Measurements from ENCODE around the gene AKIRIN2. TPM values are rescaled to one million over a fixed set of nuclear protein-coding genes. Genes with fewer than 3 reads are reported as not detected.

The AKIRIN2 gene
- total and polyA plus RNA-seq, 2 donors (not counting 3 experiments of a cell fraction or from before 2014, with no cell fraction given), result 19.0 to 46.4 TPM

GRCh38 chr6:87745966-87746721 is 44.1 kb upstream of the AKIRIN2 start:
- Histone ChIP-seq H3K4me2 (ENCODE audit: insufficient read depth, low read length) (no peak overlapping the region), H3K4me1 (ENCODE audit: control insufficient read depth, extremely low read depth, insufficient read depth, low read length) (no peaks in the 10 kb centered on the region), H3K27me3 (ENCODE audit: control insufficient read depth in 2 of 2, insufficient read depth in 2 of 2, low read length in 2 of 2) (peaks cover 0 to 3% of the 10 kb centered on the region in 2 experiments), H2AFZ (ENCODE audit: low read depth, low read length) (no peak overlapping the region), H4K20me1 (replicated peaks; ENCODE audit: control insufficient read depth, extremely low read depth, insufficient read depth, low read length) (no peaks in the 10 kb centered on the region), H3K36me3 (ENCODE audit: control insufficient read depth in 2 of 2, extremely low read depth in 1 of 2, insufficient read depth in 2 of 2, low read length in 2 of 2) (no peaks in the 10 kb centered on the region), H3K4me3 (replicated peaks in 1 of 3; ENCODE audit: insufficient read depth in 1 of 3, low read depth in 1 of 3, low read length in 3 of 3) (no peak overlapping the region), H3K27ac (ENCODE audit: insufficient read depth, low read depth, low read length) (no peak overlapping the region), H3K9me3 (replicated peaks; ENCODE audit: control insufficient read depth, insufficient read depth, low read length) (no peaks in the 10 kb centered on the region), H3K9me1 (replicated peaks; ENCODE audit: control insufficient read depth, extremely low read depth, insufficient read depth, low read length) (no peaks in the 10 kb centered on the region), H3K79me2 (ENCODE audit: control insufficient read depth, insufficient read depth, low read length) (no peaks in the 10 kb centered on the region), H3K9ac (replicated peaks; ENCODE audit: extremely low read depth, insufficient read depth, low read length) (no peak overlapping the region)
- FAIRE-seq (no peak), DNase-seq (ENCODE audit: low read depth, low spot score) (no peak)
- no TSS peak for BruUV-seq (replicated peaks)
- no peak for TF ChIP-seq EZH2 (IDR thresholded peaks at IDR 0.05; ENCODE audit: borderline replicate concordance, low read depth, low read length, severe bottlenecking)
- TF ChIP-seq POLR2AphosphoS5 (IDR thresholded peaks at IDR 0.05; ENCODE audit: insufficient read depth, low read depth, low read length), result no peak
- dilution Hi-C loops (cut with MboI; ENCODE audit: extremely low pct_ligation_motif_present, low sequenced_read_pairs), result no loop called here
- CTCF ChIA-PET, result no interaction called here
- intact Hi-C loops (cut with micrococcal nuclease), result no loop called here
- POLR2A ChIA-PET, result no interaction called here

- no peaks in the 10 kb centered on the region for H3K79me2 ChIP-seq (ENCODE audit: control insufficient read depth, insufficient read depth, low read length)
- H3K4me3 ChIP-seq (replicated peaks in 1 of 3; ENCODE audit: insufficient read depth in 1 of 3, low read depth in 1 of 3, low read length in 3 of 3), result no peak overlapping the region
- no peak for DNase-seq (ENCODE audit: low read depth, low spot score)
- FAIRE-seq, result no peak
- no peaks in the 10 kb centered on the region for H3K36me3 ChIP-seq (ENCODE audit: control insufficient read depth in 2 of 2, extremely low read depth in 1 of 2, insufficient read depth in 2 of 2, low read length in 2 of 2)
- H3K4me2 ChIP-seq (ENCODE audit: insufficient read depth, low read length), result no peak overlapping the region
- no peak for TF ChIP-seq POLR2AphosphoS5 (IDR thresholded peaks at IDR 0.05; ENCODE audit: insufficient read depth, low read depth, low read length)
- no peak for TF ChIP-seq POLR2A (IDR thresholded peaks at IDR 0.05; ENCODE audit: low read depth, low read length)
- TF ChIP-seq GATA2 (IDR thresholded peaks at IDR 0.05; ENCODE audit: insufficient read depth, insufficient read length, low read depth, low read length), result no peak
- TF ChIP-seq MAX (IDR thresholded peaks at IDR 0.05; ENCODE audit: insufficient read depth, insufficient read length), result no peak
- TF ChIP-seq FOS (IDR thresholded peaks at IDR 0.05; ENCODE audit: borderline replicate concordance, insufficient read depth, low read length), result no peak
- TF ChIP-seq JUN (IDR thresholded peaks at IDR 0.05; ENCODE audit: borderline replicate concordance, insufficient read depth, insufficient read length, low read depth), result no peak
- TF ChIP-seq MYC (IDR thresholded peaks at IDR 0.05; ENCODE audit: low read depth, low read length), result no peak
- TF ChIP-seq CTCF (IDR thresholded peaks at IDR 0.05; ENCODE audit: extremely low read depth in 1 of 2, insufficient read depth in 1 of 2, low read depth in 1 of 2, low read length in 2 of 2), result no peak
- no peak for TF ChIP-seq EZH2 (IDR thresholded peaks at IDR 0.05; ENCODE audit: borderline replicate concordance, low read depth, low read length, severe bottlenecking)
- no peaks in the 10 kb centered on the region for H3K4me1 ChIP-seq (ENCODE audit: control insufficient read depth, extremely low read depth, insufficient read depth, low read length)
- dilution Hi-C loops (cut with MboI; ENCODE audit: extremely low pct_ligation_motif_present, low sequenced_read_pairs), result no loop called here
- intact Hi-C loops (cut with micrococcal nuclease), result no loop called here
- H4K20me1 ChIP-seq (replicated peaks; ENCODE audit: control insufficient read depth, extremely low read depth, insufficient read depth, low read length), result no peaks in the 10 kb centered on the region
- H3K9me3 ChIP-seq (replicated peaks; ENCODE audit: control insufficient read depth, insufficient read depth, low read length), result no peaks in the 10 kb centered on the region
- POLR2A ChIA-PET, result no interaction called here
- H3K27ac ChIP-seq (ENCODE audit: insufficient read depth, low read depth, low read length), result no peak overlapping the region
- BruUV-seq (replicated peaks), result no TSS peak
- CTCF ChIA-PET, result no interaction called here
- H2AFZ ChIP-seq (ENCODE audit: low read depth, low read length), result no peak overlapping the region
- peaks cover 0 to 3% of the 10 kb centered on the region in 2 experiments for H3K27me3 ChIP-seq (ENCODE audit: control insufficient read depth in 2 of 2, insufficient read depth in 2 of 2, low read length in 2 of 2)
- H3K9me1 ChIP-seq (replicated peaks; ENCODE audit: control insufficient read depth, extremely low read depth, insufficient read depth, low read length), result no peaks in the 10 kb centered on the region
- no peak overlapping the region for H3K9ac ChIP-seq (replicated peaks; ENCODE audit: extremely low read depth, insufficient read depth, low read length)
Measured at GRCh38 chr6:87743454-87743853, 41.4 kb upstream of the AKIRIN2 start.

All from endothelial cell of umbilical vein (primary cell).